ENCODE data around the gene HHIP.

The HHIP gene

GRCh38 chr4:144696376-144696775, 50.4 kb downstream of the HHIP start:
- TF ChIP-seq EZH2phosphoT487 (IDR thresholded peaks at IDR 0.05; ENCODE audit: borderline replicate concordance, low read length) (no peak), CTCF (IDR thresholded peaks at IDR 0.05; ENCODE audit: low read depth, low read length, poor library complexity, severe bottlenecking) (no peak)
- H3K9me3 ChIP-seq (ENCODE audit: control insufficient read depth, insufficient read depth, low read length): no peaks in the 10 kb centered on the region
- H3K27me3 ChIP-seq (ENCODE audit: control insufficient read depth, low read length): no peaks in the 10 kb centered on the region
- no peak overlapping the region for H3K4me2 ChIP-seq (ENCODE audit: low read length)
- no peaks in the 10 kb centered on the region for H3K9me2 ChIP-seq (replicated peaks; ENCODE audit: control insufficient read depth, low read length)
- H3K79me2 ChIP-seq (ENCODE audit: control insufficient read depth, low read length): no peaks in the 10 kb centered on the region
- H3K36me3 ChIP-seq (ENCODE audit: control insufficient read depth, low read length): no peaks in the 10 kb centered on the region
- H4K20me1 ChIP-seq (ENCODE audit: control insufficient read depth, insufficient read depth, low read depth, low read length): no peaks in the 10 kb centered on the region
- no peak overlapping the region for H3K4me3 ChIP-seq (ENCODE audit: low read length)
- H3K27ac ChIP-seq (ENCODE audit: low read depth, low read length): no peak overlapping the region
- no peaks in the 10 kb centered on the region for H3K4me1 ChIP-seq (ENCODE audit: control insufficient read depth, low read length)
- H3F3A ChIP-seq (ENCODE audit: control insufficient read depth, insufficient read depth): no peaks in the 10 kb centered on the region

GRCh38 chr4:144699565-144699964, 53.6 kb downstream of the HHIP start:
- Histone ChIP-seq H3K9me3 (ENCODE audit: control insufficient read depth, insufficient read depth, low read length) (no peaks in the 10 kb centered on the region), H4K20me1 (ENCODE audit: control insufficient read depth, insufficient read depth, low read depth, low read length) (no peaks in the 10 kb centered on the region), H3K4me2 (ENCODE audit: low read length) (no peak overlapping the region), H3K79me2 (ENCODE audit: control insufficient read depth, low read length) (no peaks in the 10 kb centered on the region), H3K27ac (ENCODE audit: low read depth, low read length) (no peak overlapping the region), H3K4me3 (ENCODE audit: low read length) (no peak overlapping the region), H3K27me3 (ENCODE audit: control insufficient read depth, low read length) (no peaks in the 10 kb centered on the region), H3K4me1 (ENCODE audit: control insufficient read depth, low read length) (no peaks in the 10 kb centered on the region), H3F3A (ENCODE audit: control insufficient read depth, insufficient read depth) (no peaks in the 10 kb centered on the region), H3K9me2 (replicated peaks; ENCODE audit: control insufficient read depth, low read length) (no peaks in the 10 kb centered on the region), H3K36me3 (ENCODE audit: control insufficient read depth, low read length) (no peaks in the 10 kb centered on the region)
- TF ChIP-seq EZH2phosphoT487 (IDR thresholded peaks at IDR 0.05; ENCODE audit: borderline replicate concordance, low read length) (no peak), CTCF (IDR thresholded peaks at IDR 0.05; ENCODE audit: low read depth, low read length, poor library complexity, severe bottlenecking) (no peak)

GRCh38 chr4:144701683-144702233, 55.8 kb downstream of the HHIP start:
- no peaks in the 10 kb centered on the region for H3K27me3 ChIP-seq (ENCODE audit: control insufficient read depth, low read length)

More at GRCh38 chr4:144701683-144702233, 55.8 kb downstream of the HHIP start:
- no peak overlapping the region for H3K4me3 ChIP-seq (ENCODE audit: low read length)
- TF ChIP-seq CTCF (IDR thresholded peaks at IDR 0.05; ENCODE audit: low read depth, low read length, poor library complexity, severe bottlenecking) (no peak), EZH2phosphoT487 (IDR thresholded peaks at IDR 0.05; ENCODE audit: borderline replicate concordance, low read length) (no peak)
- no peaks in the 10 kb centered on the region for H4K20me1 ChIP-seq (ENCODE audit: control insufficient read depth, insufficient read depth, low read depth, low read length)
- H3F3A ChIP-seq (ENCODE audit: control insufficient read depth, insufficient read depth): no peaks in the 10 kb centered on the region
- no peaks in the 10 kb centered on the region for H3K79me2 ChIP-seq (ENCODE audit: control insufficient read depth, low read length)
- no peaks in the 10 kb centered on the region for H3K36me3 ChIP-seq (ENCODE audit: control insufficient read depth, low read length)
- H3K9me2 ChIP-seq (replicated peaks; ENCODE audit: control insufficient read depth, low read length): no peaks in the 10 kb centered on the region
- H3K9me3 ChIP-seq (ENCODE audit: control insufficient read depth, insufficient read depth, low read length): no peaks in the 10 kb centered on the region
- H3K4me2 ChIP-seq (ENCODE audit: low read length): no peak overlapping the region
- H3K27ac ChIP-seq (ENCODE audit: low read depth, low read length): no peak overlapping the region
- H3K4me1 ChIP-seq (ENCODE audit: control insufficient read depth, low read length): no peaks in the 10 kb centered on the region

All from DOHH2 (cell line).